ENCODE measurements around the gene BOD1L1.

DNA sequence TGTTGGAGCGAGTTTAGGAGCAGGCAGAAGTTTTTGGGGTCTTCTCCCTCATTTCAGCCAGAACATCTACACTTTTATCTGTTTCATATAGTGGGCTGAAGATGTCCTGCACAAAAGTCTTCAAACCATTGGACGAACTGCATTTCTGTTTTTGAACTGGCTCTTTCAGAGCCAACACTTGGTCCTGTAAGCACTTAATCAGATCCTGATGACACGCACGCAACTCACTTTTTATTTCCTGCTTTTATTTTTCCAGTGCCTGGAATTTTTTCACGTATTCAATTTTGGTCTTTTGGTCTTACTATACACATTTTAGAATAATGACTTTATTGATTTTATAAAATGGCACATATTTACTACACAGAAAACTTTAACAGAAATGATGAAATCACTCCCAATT, 43.0 kb downstream of the BOD1L1 start:
- no peak for TF ChIP-seq EZH2 (IDR thresholded peaks at IDR 0.05; ENCODE audit: low read depth)
- TF ChIP-seq, protein P1, sequence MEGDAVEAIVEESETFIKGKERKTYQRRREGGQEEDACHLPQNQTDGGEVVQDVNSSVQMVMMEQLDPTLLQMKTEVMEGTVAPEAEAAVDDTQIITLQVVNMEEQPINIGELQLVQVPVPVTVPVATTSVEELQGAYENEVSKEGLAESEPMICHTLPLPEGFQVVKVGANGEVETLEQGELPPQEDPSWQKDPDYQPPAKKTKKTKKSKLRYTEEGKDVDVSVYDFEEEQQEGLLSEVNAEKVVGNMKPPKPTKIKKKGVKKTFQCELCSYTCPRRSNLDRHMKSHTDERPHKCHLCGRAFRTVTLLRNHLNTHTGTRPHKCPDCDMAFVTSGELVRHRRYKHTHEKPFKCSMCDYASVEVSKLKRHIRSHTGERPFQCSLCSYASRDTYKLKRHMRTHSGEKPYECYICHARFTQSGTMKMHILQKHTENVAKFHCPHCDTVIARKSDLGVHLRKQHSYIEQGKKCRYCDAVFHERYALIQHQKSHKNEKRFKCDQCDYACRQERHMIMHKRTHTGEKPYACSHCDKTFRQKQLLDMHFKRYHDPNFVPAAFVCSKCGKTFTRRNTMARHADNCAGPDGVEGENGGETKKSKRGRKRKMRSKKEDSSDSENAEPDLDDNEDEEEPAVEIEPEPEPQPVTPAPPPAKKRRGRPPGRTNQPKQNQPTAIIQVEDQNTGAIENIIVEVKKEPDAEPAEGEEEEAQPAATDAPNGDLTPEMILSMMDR (conservative IDR thresholded peaks at IDR 0.05) = no peak

All from PC-9 (cell line).